GM19324 (cell line): ENCODE results near the gene DENND2A.
"Not testable (repeated sequence)": the region's sequence is repeated elsewhere in the genome, so short reads cannot be mapped to it uniquely, and the experiment has no call there.

ENCODE experiments used
- ATAC-seq: cut with Tn5 transposase; IDR thresholded peaks from one replicate; pipeline ENCODE4 v1.9.1; 2021; ENCODE audit warnings: mild to moderate bottlenecking, moderate library complexity; ENCODE audit not compliant: unreplicated experiment, low FRiP score

DENND2A gene

GRCh38 chr7:140674356-140674800 lies 33.8 kb upstream of the DENND2A start:
- no peak for ATAC-seq

- no peak for ATAC-seq
These were observed 33.2 kb upstream of the DENND2A start for GRCh38 chr7:140673774-140674155.

- ATAC-seq = peak; percentile 57
These were observed 32.6 kb upstream of the DENND2A start for GRCh38 chr7:140673063-140673773.

DNA sequence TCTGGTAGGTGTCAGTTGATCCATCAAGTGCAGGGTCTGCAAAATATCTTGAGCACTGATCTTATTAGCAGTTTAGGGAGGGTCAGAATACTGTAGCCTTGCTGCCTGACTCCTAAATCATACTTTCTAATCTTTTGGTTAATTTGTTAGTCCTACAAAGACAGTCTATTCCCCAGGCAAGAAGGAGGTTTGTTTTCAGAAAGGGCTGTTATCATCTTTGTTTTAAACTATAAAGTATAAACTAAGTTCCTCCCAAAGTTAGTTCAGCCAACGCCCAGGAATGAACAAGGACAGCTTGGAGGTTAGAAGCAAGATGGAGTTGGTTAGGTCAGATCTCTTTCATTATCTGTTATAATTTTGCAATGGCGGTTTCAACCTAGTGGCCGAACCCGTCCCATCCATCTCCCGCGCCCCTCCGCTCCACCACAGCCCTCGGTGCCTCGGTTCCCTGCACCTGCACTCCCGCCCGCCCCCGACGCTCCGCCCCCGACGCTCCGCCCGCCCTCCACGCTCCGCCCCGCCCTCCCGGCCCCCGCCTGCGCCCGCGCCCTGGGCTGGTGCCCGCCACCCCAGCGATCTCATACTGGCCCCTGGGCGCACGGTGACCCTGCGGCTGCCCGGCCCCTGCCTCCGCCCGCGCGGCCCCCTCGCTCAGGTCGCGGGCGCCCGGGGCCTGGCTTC lies 31.9 kb upstream of the DENND2A start, which contains the start of gene ADCK2:
ADCK2 (plus strand) TSS at position 564 of the 681 bp plus-strand sequence. CDS start 386 bp downstream, outside the sequence.
- peak; percentile 60 for ATAC-seq

- ATAC-seq = no peak
These were observed 31.4 kb upstream of the DENND2A start for GRCh38 chr7:140671966-140672365.

GRCh38 chr7:140670343-140670935 lies 29.8 kb upstream of the DENND2A start:
- no peak for ATAC-seq

DNA sequence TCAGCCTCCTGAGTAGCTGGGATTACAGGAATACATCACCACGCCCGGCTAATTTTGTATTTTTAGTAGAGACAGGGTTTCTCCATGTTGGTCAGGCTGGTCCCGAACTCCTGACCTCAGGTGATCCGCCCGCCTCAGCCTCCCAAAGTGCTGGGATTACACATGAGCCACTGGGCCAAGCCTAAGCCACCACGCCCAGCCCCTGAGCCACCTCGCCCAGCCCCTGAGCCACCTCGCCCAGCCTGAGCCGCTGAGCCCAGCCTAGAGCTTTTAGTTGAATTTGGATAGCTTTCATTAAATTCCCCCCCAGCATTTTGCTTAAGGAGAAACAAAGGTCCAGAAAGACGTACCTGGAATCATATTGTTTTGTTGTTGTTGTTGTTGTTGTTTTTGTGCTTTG lies 29.2 kb upstream of the DENND2A start:
- not testable (repeated sequence) for ATAC-seq

DNA sequence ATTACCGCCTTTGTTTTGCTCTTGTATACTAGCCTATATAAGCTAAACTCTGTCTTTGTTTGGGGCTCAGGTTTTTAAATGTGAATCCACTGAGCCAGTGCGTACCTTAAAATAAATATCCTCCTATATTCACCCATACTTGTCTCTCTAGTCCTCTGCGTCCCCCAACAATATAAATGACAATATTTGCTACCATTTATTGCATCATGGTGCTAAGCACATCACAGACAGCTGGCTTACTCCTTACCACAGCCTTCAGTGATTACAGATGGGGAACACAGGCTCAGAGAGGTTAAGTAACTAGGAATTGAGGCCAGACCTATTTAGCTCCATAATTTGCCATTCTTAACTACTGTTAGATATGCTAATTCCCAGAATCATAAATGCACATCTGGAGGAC lies 28.7 kb upstream of the DENND2A start:
- no peak for ATAC-seq

DNA sequence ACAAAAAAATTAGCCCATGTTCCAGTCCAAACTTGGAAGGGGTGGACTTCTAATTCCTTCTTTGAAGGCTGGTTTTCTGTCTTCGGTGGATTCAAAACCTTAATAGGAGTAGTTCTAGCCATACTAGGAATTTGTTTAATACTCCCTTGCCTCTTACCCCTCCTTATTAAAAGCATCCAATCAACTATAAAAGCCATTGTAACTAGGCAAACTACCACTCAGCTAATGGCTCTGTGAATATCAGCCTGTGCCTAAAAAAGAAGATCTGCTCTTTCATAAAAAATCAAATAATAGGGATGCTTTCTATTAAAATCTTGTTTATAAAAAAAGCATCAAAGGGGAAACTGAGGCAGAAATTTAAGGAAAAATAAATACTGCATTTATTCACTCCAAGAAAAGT lies 28.0 kb upstream of the DENND2A start:
- no peak for ATAC-seq

DNA sequence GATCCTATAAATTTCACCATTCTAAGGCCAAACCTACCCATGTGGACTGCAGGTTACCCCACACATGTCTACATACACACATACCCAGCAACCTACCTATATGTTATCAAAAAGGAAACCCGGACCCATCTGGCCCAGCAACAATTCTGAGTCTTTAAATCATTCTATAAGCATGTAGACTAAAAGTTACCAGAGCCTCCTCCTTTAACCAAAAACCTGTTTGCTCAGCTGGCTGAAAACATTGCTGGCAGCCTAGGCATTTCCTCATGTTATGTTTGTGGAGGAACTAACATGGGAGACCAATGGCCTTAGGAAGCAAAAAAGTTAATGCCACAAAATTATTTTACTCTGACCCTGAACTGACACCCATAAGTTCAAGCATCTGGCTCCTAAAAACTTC lies 26.9 kb upstream of the DENND2A start:
- no peak for ATAC-seq

- ATAC-seq = not testable (repeated sequence)
These were observed 22.3 kb upstream of the DENND2A start for GRCh38 chr7:140662938-140663337.

- ATAC-seq = no peak
These were observed 20.5 kb upstream of the DENND2A start for GRCh38 chr7:140661124-140661523.

- no peak for ATAC-seq
These were observed 19.2 kb upstream of the DENND2A start for GRCh38 chr7:140659856-140660255.

DNA sequence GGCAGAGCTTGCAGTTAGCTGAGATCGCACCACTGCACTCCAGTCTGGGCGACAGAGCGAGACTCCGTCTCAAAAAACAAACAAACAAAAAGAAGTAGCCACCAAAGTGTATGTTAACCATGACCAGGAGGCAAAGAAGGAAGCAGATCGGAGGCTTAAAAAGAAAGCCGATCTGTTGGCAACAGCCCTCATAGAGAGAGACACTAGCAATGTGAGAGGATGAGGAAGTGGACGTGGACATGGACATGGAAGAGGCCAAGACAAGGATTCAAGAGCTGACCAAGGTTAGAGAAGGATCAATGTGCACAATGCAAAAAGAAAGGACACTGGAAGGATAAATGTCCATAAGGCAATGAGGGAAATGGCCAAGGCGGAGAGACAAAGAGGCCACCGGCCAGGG lies 17.3 kb upstream of the DENND2A start:
- no peak for ATAC-seq

- ATAC-seq = no peak
These were observed 16.2 kb upstream of the DENND2A start for GRCh38 chr7:140656548-140657515.

GRCh38 chr7:140655511-140656408 lies 15.1 kb upstream of the DENND2A start:
- no peak for ATAC-seq

DNA sequence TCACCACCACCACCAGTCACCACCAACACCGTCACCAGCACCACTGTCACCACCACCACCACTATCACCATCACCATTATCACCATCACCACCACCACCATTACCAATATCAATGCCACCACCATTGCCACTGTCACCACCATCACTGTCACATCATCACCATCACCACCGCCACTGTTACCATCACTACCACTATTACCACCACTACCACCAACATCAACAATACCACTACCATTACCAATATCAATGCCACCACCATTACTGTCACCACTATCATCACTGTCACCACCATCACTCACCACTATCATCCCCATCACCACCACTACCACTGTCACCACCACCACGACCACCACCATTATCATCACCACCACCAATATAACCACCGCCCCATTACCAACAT lies 14.0 kb upstream of the DENND2A start:
- no peak for ATAC-seq

- no peak for ATAC-seq
These were observed 13.4 kb upstream of the DENND2A start for GRCh38 chr7:140654109-140654387.

- ATAC-seq = no peak
These were observed 12.9 kb upstream of the DENND2A start for GRCh38 chr7:140653319-140654108.
